SKM-1 (cell line): ENCODE results near the gene SMARCE1.
"Not testable (repeated sequence)": the region's sequence is repeated elsewhere in the genome, so short reads cannot be mapped to it uniquely, and the experiment has no call there.

Source experiments
- DNase-seq: peaks from one replicate; lab custom pipeline; 2025; ENCODE audit not compliant: unreplicated experiment; lab: John Stamatoyannopoulos, UW

The SMARCE1 gene

DNA sequence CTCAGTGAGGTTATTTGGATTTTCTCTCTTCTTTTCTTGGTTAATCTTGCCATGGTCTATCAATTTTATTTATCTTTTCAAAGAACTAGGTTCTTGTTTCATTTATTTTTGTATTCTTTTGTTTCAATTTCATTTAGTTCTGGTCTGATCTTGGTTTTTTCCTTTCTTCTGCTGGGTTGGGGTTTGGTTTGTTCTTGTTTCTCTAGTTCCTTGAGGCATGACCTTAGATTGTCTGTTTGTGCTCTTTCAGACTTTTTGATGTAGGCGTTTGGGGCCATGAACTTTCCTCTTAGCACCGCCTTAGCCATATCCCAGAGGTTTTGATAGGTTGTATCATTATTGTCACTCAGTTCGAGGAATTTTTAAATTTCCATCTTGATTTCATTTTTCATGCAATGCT is 61.4 kb downstream of the SMARCE1 start:
- DNase-seq, result not testable (repeated sequence)

DNA sequence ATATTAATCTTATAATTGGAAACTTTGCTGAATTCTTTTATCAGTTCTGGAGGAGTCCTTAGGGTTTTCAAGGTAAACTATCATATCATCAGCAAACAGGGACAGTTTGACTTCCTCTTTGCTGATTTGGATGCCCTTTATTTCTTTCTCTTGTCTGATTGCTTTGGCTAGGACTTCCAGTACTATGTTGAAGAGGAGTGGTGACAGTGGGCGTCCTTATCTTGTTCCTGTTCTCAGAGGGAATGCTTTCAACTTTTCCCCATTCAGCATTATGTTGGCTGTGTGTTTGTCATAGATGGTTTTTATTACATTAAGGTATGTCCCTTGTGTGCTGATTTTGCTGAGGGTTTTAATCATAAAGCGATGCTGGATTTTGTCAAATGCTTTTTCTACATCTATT is 62.7 kb downstream of the SMARCE1 start:
- DNase-seq, result not testable (repeated sequence)

GRCh38 chr17:40582328-40582901 is 65.2 kb downstream of the SMARCE1 start:
- peak; percentile 70 for DNase-seq

DNA sequence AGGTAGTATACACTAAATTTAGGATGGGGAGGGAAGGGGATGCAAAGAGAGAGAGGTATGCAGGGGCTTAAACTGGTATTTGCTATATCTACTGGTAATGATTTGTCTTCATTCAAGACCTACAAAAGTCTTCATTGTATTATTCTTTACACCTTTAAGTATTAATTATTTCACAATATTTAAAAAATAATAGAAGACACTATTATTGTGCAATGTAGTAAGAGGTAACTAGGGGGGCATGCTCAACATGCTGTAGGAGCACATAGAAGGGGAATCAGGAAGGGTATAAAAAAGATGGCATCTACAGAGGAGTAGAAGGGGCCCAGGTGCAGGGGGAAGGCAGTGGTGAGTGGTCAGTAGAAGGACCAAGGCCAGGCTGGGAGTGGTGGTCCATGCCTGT is 67.5 kb downstream of the SMARCE1 start:
- DNase-seq, result no peak

GRCh38 chr17:40579471-40579870 is 68.1 kb downstream of the SMARCE1 start:
- no peak for DNase-seq

GRCh38 chr17:40577611-40578065 is 70.0 kb downstream of the SMARCE1 start:
- DNase-seq, result no peak

DNA sequence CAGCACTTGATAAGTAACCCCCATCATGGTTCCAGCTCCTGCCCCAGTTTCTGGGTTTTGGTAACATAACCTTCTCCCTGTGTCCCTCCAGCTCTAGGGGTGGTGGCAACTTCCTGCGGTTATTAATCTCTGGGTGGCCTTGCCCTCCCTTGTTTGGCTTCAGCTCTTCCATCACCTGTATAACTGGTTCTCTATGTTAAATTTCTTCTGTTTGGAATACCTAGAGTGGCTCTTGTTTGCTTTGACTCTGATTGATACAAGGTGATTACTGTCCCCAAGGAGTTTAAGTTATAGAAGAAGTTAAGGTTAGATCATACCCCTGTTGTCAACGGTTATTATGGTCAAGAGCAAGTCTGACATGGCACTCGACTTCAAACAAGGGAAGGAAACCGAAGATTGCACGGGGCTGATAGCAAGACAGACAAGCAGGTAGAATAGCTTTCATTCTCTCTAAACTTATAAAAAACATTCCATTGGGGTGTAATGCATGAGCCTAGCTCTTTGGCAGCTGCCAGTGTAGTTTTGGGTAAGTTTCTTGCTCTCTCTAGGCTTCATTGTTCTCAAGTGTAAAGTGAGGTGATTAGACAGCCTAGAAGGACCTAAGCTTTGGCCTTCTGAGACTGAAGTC is 71.4 kb downstream of the SMARCE1 start:
- no peak for DNase-seq
